NCI-H1417 (cell line): ENCODE results near the gene CER1.
A peak's percentile ranks its signal among the peaks of the same experiment; 100 is the strongest.
"Not testable (repeated sequence)": the region's sequence is repeated elsewhere in the genome, so short reads cannot be mapped to it uniquely, and the experiment has no call there.

Experiments
- DNase-seq, 3 experiments: peaks; one replicate each; lab custom pipeline; 2025; lab: John Stamatoyannopoulos, UW

The CER1 gene

DNA sequence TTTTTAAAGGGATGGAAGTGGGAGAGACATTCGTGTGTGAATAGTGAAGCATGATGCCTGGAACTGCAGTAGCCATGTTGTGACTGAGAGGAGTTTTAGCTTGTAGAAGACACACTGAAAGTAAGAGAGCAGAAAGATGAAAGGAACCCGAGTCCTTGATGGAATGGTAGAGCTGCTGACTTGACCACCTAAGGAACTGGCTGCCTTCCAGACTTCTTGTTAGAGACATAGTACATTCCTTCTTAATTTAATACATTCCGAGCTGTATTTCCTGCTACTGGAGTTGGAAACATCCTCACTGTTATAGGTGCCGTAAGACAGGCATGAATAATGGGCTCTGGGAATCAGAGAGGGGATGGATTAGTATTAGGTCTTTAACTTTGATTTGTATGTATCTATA is 7.4 kb downstream of the CER1 start:
- no peak for DNase-seq

DNA sequence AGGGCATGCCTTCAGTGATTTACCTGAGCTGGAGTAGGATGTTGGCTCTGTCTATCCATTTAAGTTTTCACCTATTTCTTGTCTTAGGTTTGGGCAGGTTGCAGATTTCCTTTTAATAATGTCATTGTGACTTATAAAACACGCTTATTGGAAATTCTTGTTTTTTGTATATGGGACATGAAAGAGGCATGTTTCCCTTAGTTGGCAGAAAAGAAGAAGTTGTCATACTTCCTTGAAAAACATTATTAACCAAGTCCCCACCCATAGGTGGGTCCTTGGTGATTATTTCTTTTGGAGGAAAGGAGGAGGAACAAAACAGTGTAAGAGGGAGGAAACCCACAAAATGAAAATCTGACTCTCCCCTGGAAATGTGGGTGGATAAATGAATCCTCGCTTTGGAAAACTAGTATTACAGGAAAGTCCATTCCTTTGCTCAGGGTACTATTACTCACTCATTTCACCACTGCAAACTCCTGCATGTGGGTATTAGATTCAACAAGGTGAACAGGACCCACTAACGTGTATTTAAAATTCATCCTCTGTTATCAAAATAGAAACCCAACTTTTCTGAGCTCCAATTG is 9.3 kb downstream of the CER1 start:
- DNase-seq: no peak

DNA sequence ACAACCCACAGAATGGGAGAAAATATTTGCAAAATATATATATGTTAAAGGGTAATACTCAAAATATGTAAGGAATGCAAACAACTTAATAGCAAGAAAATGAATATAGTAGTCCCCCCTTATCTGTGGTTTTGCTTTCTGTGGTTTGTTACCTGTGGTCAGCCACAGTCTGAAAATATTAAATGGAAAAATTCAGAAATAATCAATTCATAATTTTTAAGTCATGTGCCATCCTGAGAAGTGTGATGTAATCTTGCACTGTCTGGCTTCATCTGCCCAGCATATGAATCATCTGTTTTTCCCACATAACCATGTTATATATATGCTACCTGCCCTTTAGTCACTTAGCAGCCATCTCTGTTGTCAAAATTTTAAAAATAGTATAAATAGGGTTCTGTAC is 11.7 kb downstream of the CER1 start:
- no peak for DNase-seq

GRCh38 chr9:14706530-14707140 is 15.9 kb downstream of the CER1 start:
- no peak for DNase-seq

GRCh38 chr9:14705079-14705478 is 17.5 kb downstream of the CER1 start:
- no peak for DNase-seq

DNA sequence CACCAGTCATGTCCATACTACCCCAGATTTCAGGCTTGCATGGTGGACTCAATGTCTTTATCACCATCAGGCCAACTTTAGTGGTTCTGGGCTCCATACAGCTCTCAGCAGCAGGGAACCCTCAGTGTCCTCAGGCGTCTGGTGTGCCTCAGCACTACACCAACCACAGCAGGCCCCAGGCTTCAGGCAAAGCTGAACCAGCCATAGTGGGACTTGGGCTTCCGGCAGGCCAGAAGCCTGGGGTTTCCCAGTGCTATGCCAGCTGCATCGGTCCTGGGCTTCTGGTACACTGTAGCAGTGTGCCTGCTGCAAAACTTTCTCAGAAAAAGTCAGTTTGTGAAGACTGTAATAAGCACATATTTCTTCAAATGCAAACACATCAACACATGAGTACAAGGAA is 18.3 kb downstream of the CER1 start:
- DNase-seq: no peak

DNA sequence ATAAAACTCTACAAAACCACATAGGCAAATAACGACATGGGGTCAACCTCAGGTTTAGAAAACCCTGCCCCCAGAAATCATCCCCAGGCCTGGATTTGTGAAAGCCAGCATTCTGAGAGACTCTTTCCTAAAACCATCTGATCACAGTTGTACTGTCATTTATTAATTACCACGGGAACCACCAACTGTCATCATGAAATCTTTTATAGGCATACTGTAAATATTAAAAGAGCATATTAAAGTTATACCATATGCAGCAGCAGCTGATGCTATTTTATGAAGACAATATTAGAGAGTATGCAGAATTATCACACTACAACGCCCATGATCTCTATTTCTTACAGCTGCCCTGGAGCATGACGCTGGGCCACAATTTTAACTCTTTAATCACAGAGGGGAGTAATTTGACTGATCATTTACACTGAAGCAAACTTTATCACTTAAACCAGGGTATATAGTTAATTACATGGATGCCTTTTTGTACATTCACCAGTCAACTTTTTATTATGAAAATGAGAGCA is 20.3 kb downstream of the CER1 start:
- DNase-seq: no peak

GRCh38 chr9:14693251-14693861 is 29.2 kb downstream of the CER1 start, which contains the start of gene ZDHHC21:
Gene ZDHHC21 (minus strand): TSS chr9:14693432. CDS start chr9:14674340, 19,092 bp downstream.
- peak; percentile 75 to 82 (median 77) for DNase-seq

- peak; percentile 40 to 68 (median 40) for DNase-seq
These were observed 29.9 kb downstream of the CER1 start for GRCh38 chr9:14692470-14693250.

- peak in 1 of 3 experiments; percentile 1 for DNase-seq
These were observed 31.4 kb downstream of the CER1 start for GRCh38 chr9:14690948-14691730.

- no peak for DNase-seq
These were observed 35.4 kb downstream of the CER1 start for GRCh38 chr9:14687042-14687719.

- no peak for DNase-seq
These were observed 36.4 kb downstream of the CER1 start for GRCh38 chr9:14686168-14686567.

GRCh38 chr9:14682616-14683015 is 39.9 kb downstream of the CER1 start:
- DNase-seq: not testable (repeated sequence)

DNA sequence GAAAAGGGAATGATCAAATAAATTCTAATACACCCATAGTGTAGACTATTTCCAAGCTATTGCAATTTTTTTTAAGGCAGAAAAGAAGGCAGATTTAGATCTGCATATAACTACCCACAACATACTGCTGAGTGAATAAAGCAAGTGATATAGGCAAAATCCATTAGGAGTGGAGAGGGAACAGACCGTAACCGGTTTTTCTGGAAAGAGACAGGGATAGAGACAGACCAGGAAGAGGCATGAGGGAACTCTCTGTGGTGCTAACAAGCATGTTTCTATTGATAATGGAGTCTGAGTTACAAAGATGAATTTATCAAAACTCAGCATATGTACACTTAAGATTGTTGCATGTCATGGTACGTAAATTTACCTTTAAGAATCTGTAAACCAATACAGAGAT is 43.8 kb downstream of the CER1 start:
- DNase-seq: no peak

GRCh38 chr9:14677872-14678271 is 44.7 kb downstream of the CER1 start:
- no peak for DNase-seq

DNA sequence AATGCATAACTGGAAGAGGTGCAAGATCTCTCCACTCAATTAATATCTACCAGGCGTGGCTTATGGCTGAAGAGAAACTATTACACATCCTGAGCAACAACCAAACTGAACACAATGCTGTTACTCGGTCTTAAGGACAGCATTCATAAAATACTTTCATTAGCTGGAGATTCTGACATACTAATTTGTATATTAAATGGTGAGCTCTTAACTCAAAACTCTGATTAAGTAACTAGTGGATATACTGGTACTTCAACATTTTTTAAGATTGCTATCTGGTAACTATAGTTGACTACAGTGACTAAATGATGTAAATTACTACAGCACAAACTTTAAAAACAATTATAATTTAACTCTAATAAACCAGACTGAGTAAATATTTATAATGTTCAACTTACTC is 45.1 kb downstream of the CER1 start:
- no peak for DNase-seq

GRCh38 chr9:14674630-14675029 is 47.9 kb downstream of the CER1 start:
- no peak for DNase-seq

DNA sequence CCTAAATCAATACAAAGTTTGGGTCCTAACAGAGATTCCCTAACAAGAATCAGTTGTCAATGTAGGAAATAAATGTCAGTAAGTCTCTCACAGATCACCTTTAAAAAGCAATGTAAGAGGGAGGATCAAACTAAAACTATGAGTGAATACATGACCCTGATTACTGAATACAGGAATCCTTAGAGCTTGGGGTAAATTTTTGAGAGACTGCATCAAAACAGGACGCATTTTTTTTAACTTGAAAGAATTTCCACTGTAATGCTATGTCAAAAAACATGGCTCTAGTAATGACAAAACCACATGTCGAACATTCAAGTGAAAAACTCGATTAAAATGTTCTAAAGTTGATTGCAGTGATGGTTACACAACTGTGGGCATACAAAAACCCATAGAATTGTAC is 51.2 kb downstream of the CER1 start:
- DNase-seq: no peak

GRCh38 chr9:14670718-14671117 is 51.8 kb downstream of the CER1 start:
- no peak for DNase-seq
